NCI-H2196 treated with DMSO at 0.1 percent for 48 hours (cell line): Measurements from ENCODE around the gene DDX51.
A peak's percentile ranks its signal among the peaks of the same experiment; 100 is the strongest.
"Not testable (repeated sequence)": the region's sequence is repeated elsewhere in the genome, so short reads cannot be mapped to it uniquely, and the experiment has no call there.

Experiments used
- DNase-seq: peaks from one replicate; lab custom pipeline; 2025; ENCODE audit not compliant: unreplicated experiment; lab: John Stamatoyannopoulos, UW

The DDX51 gene

GRCh38 chr12:132121283-132121682, 22.8 kb downstream of the DDX51 start:
- no peak for DNase-seq

GRCh38 chr12:132118876-132119275, 25.2 kb downstream of the DDX51 start:
- no peak for DNase-seq

- DNase-seq, result no peak
Measured at GRCh38 chr12:132117558-132117875, 26.6 kb downstream of the DDX51 start.

- DNase-seq, result no peak
Measured at GRCh38 chr12:132116709-132117557, 27.2 kb downstream of the DDX51 start.

GRCh38 chr12:132115500-132115899, 28.6 kb downstream of the DDX51 start:
- no peak for DNase-seq

GRCh38 chr12:132114667-132115066, 29.5 kb downstream of the DDX51 start:
- DNase-seq, result no peak

- no peak for DNase-seq
Measured at GRCh38 chr12:132111654-132112304, 32.3 kb downstream of the DDX51 start.

GRCh38 chr12:132110677-132111076, 33.4 kb downstream of the DDX51 start:
- no peak for DNase-seq

GRCh38 chr12:132109741-132110140, 34.4 kb downstream of the DDX51 start:
- no peak for DNase-seq

- DNase-seq, result peak; percentile 4
Measured at GRCh38 chr12:132108211-132108832, 35.8 kb downstream of the DDX51 start.

GRCh38 chr12:132106921-132107320, 37.2 kb downstream of the DDX51 start:
- no peak for DNase-seq

GRCh38 chr12:132105467-132105866, 38.7 kb downstream of the DDX51 start:
- no peak for DNase-seq

- no peak for DNase-seq
Measured at GRCh38 chr12:132103542-132104308, 40.4 kb downstream of the DDX51 start.

GRCh38 chr12:132103072-132103471, 41.0 kb downstream of the DDX51 start:
- DNase-seq, result not testable (repeated sequence)

- DNase-seq, result no peak
Measured at GRCh38 chr12:132102297-132102696, 41.8 kb downstream of the DDX51 start.

GRCh38 chr12:132100306-132101065, 43.6 kb downstream of the DDX51 start:
- no peak for DNase-seq

- no peak for DNase-seq
Measured at GRCh38 chr12:132099739-132100138, 44.4 kb downstream of the DDX51 start.

GRCh38 chr12:132095520-132096409, 48.4 kb downstream of the DDX51 start:
- no peak for DNase-seq

GRCh38 chr12:132094269-132094891, 49.7 kb downstream of the DDX51 start:
- no peak for DNase-seq
